H9 (cell line): Measurements from ENCODE around the gene MTO1. TPM values are rescaled to one million over a fixed set of nuclear protein-coding genes. Genes with fewer than 3 reads are reported as not detected.

Experiments
- DNase-seq: peaks from one replicate; pipeline ENCODE4 v3.0.0-alpha.2; 2017
- H2AFZ ChIP-seq: one replicate; pipeline ENCODE4 v1.6.1; 2013; ENCODE audit warnings: mild to moderate bottlenecking, low read length, control low read depth, moderate library complexity
- H2AK5ac ChIP-seq: 2 replicates; pipeline ENCODE4 v1.6.1; 2013; ENCODE audit warnings: low read length, control low read depth, mixed read lengths; ENCODE audit not compliant: insufficient read length
- H2BK120ac ChIP-seq: one replicate; pipeline ENCODE4 v1.6.1; 2013; ENCODE audit warnings: low read depth, mild to moderate bottlenecking, low read length, control low read depth, inconsistent platforms; ENCODE audit not compliant: poor library complexity, severe bottlenecking
- H2BK12ac ChIP-seq: 2 replicates; pipeline ENCODE4 v1.6.1; 2013; ENCODE audit warnings: low read length, control low read depth, mixed read lengths, low read depth; ENCODE audit not compliant: insufficient read length
- H2BK15ac ChIP-seq: 2 replicates; pipeline ENCODE4 v1.6.1; 2013; ENCODE audit warnings: low read depth, low read length, control low read depth
- H2BK20ac ChIP-seq: one replicate; pipeline ENCODE4 v1.6.1; 2013; ENCODE audit warnings: low read depth, mild to moderate bottlenecking, low read length, control low read depth, inconsistent platforms; ENCODE audit not compliant: poor library complexity, severe bottlenecking
- H2BK5ac ChIP-seq: 2 replicates; pipeline ENCODE4 v1.6.1; 2013; ENCODE audit warnings: low read length, control low read depth, mixed read lengths; ENCODE audit not compliant: insufficient read length
- H3K14ac ChIP-seq: 2 replicates; pipeline ENCODE4 v1.6.1; 2013; ENCODE audit warnings: low read length, control low read depth; ENCODE audit not compliant: insufficient read depth
- H3K18ac ChIP-seq: 2 replicates; pipeline ENCODE4 v1.6.1; 2013; ENCODE audit warnings: low read depth, mild to moderate bottlenecking, mixed read lengths, low read length, control low read depth; ENCODE audit not compliant: insufficient read length
- H3K23ac ChIP-seq: 2 replicates; pipeline ENCODE4 v1.6.1; 2013; ENCODE audit warnings: low read length, control low read depth, mixed read lengths, low read depth; ENCODE audit not compliant: insufficient read length
- H3K23me2 ChIP-seq: 2 replicates; pipeline ENCODE4 v1.6.1; 2013; ENCODE audit warnings: low read depth, mild to moderate bottlenecking, mixed read lengths, low read length, control low read depth; ENCODE audit not compliant: insufficient read length, poor library complexity, severe bottlenecking
- H3K27ac ChIP-seq: 2 replicates; pipeline ENCODE4 v1.5.1; 2013; ENCODE audit warnings: low read length, control low read depth, mixed read lengths, low read depth; ENCODE audit not compliant: insufficient read length
- H3K27me3 ChIP-seq: 2 replicates; pipeline ENCODE4 v1.6.1; 2013; ENCODE audit warnings: low read length, control low read depth, inconsistent platforms; ENCODE audit not compliant: insufficient read depth
- H3K4ac ChIP-seq: 2 replicates; pipeline ENCODE4 v1.6.1; 2013; ENCODE audit warnings: low read depth, mild to moderate bottlenecking, control low read depth, inconsistent platforms, low read length, moderate library complexity
- H3K4me1 ChIP-seq: 2 replicates; pipeline ENCODE4 v1.6.1; 2013; ENCODE audit warnings: low read length, control low read depth, inconsistent platforms; ENCODE audit not compliant: insufficient read depth
- H3K4me2 ChIP-seq: 2 replicates; pipeline ENCODE4 v1.6.1; 2013; ENCODE audit warnings: low read length, control low read depth, mixed read lengths; ENCODE audit not compliant: insufficient read length, insufficient read depth
- H3K56ac ChIP-seq: 2 replicates; pipeline ENCODE4 v1.6.1; 2013; ENCODE audit warnings: low read depth, mild to moderate bottlenecking, mixed read lengths, low read length, control low read depth; ENCODE audit not compliant: insufficient read length
- H3K79me1 ChIP-seq: 2 replicates; pipeline ENCODE4 v1.6.1; 2013; ENCODE audit warnings: low read depth, mild to moderate bottlenecking, moderate library complexity, low read length, control low read depth, inconsistent platforms; ENCODE audit not compliant: insufficient read depth, poor library complexity, severe bottlenecking
- H3K79me2 ChIP-seq: 2 replicates; pipeline ENCODE4 v1.6.1; 2013; ENCODE audit warnings: low read length, control low read depth, inconsistent platforms; ENCODE audit not compliant: insufficient read depth
- H3K9ac ChIP-seq: 2 replicates; pipeline ENCODE4 v1.6.1; 2013; ENCODE audit warnings: low read length, control low read depth, mixed read lengths; ENCODE audit not compliant: insufficient read length; ENCODE audit errors: extremely low read depth
- H3K9me3 ChIP-seq: one replicate; pipeline ENCODE4 v1.6.1; 2013; ENCODE audit warnings: low read depth, low read length, inconsistent platforms; ENCODE audit not compliant: control insufficient read depth
- H3T11ph ChIP-seq: one replicate; pipeline ENCODE4 v1.6.1; 2013; ENCODE audit warnings: mild to moderate bottlenecking, low read length, control low read depth, inconsistent platforms
- H4K20me1 ChIP-seq: one replicate; pipeline ENCODE4 v1.6.1; 2013; ENCODE audit not compliant: control insufficient read depth, insufficient read length, insufficient read depth
- H4K5ac ChIP-seq: 2 replicates; pipeline ENCODE4 v1.6.1; 2013; ENCODE audit warnings: low read depth, mild to moderate bottlenecking, mixed read lengths, low read length, control low read depth; ENCODE audit not compliant: insufficient read length
- H4K8ac ChIP-seq: replicated peaks from 2 replicates; pipeline ENCODE4 v1.6.1; 2013; ENCODE audit warnings: low read length, control low read depth, mixed read lengths, low read depth; ENCODE audit not compliant: insufficient read length
- H4K91ac ChIP-seq: 2 replicates; pipeline ENCODE4 v1.6.1; 2013; ENCODE audit warnings: low read depth, mild to moderate bottlenecking, moderate library complexity, mixed read lengths, low read length, control low read depth; ENCODE audit not compliant: insufficient read length
- H3K27ac Mint-ChIP-seq, 3 experiments: 2 replicates in 2 of 3; 3 replicates in 1 of 3; pipeline ENCODE4 v1.8.0; 2020 to 2021; ENCODE audit warnings: mixed read lengths in 3 of 3, mild to moderate bottlenecking in 1 of 3, moderate library complexity in 1 of 3
- H3K27me3 Mint-ChIP-seq: 2 replicates; pipeline ENCODE4 v1.8.0; 2021; ENCODE audit warnings: low read depth, mild to moderate bottlenecking, moderate library complexity, mixed read lengths
- H3K36me3 Mint-ChIP-seq, 3 experiments: 2 replicates in 2 of 3; 3 replicates in 1 of 3; pipeline ENCODE4 v1.8.0; 2020 to 2021; ENCODE audit warnings: low read depth in 3 of 3, mixed read lengths in 3 of 3; ENCODE audit not compliant: insufficient read depth in 1 of 3
- H3K4me1 Mint-ChIP-seq, 2 experiments: 2 replicates each; pipeline ENCODE4 v1.8.0; 2020; ENCODE audit warnings: mixed read lengths in 2 of 2
- H3K4me3 Mint-ChIP-seq, 2 experiments: 2 replicates in 1 of 2; 3 replicates in 1 of 2; pipeline ENCODE4 v1.8.0; 2020 to 2021; ENCODE audit warnings: mild to moderate bottlenecking in 2 of 2, mixed read lengths in 2 of 2, moderate library complexity in 1 of 2
- H3K9me3 Mint-ChIP-seq, 2 experiments: 2 replicates in 1 of 2; 3 replicates in 1 of 2; pipeline ENCODE4 v1.8.0; 2020; ENCODE audit warnings: mild to moderate bottlenecking in 2 of 2, mixed read lengths in 2 of 2, moderate library complexity in 1 of 2
- CTCF ChIP-seq: fragments of 200-600 bp; sonication (generic); conservative IDR thresholded peaks from 3 replicates; pipeline ENCODE4 v1.8.0; 2021; ENCODE audit warnings: antibody characterized with exemption, mild to moderate bottlenecking
- WGBS: extraction: QIAGEN DNeasy Blood & Tissue Kit; methylation state at CpG from one replicate; pipeline ENCODE4 v1.1.7; 2013; ENCODE audit warnings: missing lambda C conversion rate, low lambda C conversion rate, mixed read lengths; ENCODE audit not compliant: insufficient read length; ENCODE audit errors: extremely low coverage; 5-methylcytosine and 5-hydroxymethylcytosine counted together
- total RNA-seq: library from RNA; stranded (reverse); gene quantifications from 2 replicates; pipeline ENCODE4 v1.2.1, GENCODE V29; 2021

The MTO1 gene
- total RNA-seq, 1 experiment from 2014 or later: 27.8 TPM

- Histone ChIP-seq H2BK5ac (no peak overlapping the region), H3K27me3 (no peaks in the 10 kb centered on the region), H3K9me3 (no peaks in the 10 kb centered on the region), H4K5ac (no peak overlapping the region), H4K20me1 (no peaks in the 10 kb centered on the region), H2BK120ac (no peak overlapping the region), H3K79me2 (no peaks in the 10 kb centered on the region), H3K56ac (no peak overlapping the region), H3K23ac (no peak overlapping the region), H2AK5ac (no peak overlapping the region), H3K27ac (no peak overlapping the region), H4K8ac (no peak overlapping the region), H3K4me2 (no peak overlapping the region), H3K79me1 (no peaks in the 10 kb centered on the region), H2AFZ (no peak overlapping the region), H3K4ac (no peak overlapping the region), H3K18ac (no peak overlapping the region), H4K91ac (no peak overlapping the region), H2BK12ac (no peak overlapping the region), H3T11ph (no peak overlapping the region), H3K4me1 (no peaks in the 10 kb centered on the region), H3K14ac (no peak overlapping the region), H3K23me2 (no peaks in the 10 kb centered on the region), H2BK20ac (no peak overlapping the region), H2BK15ac (no peak overlapping the region), H3K9ac (no peak overlapping the region)
- H3K36me3 Mint-ChIP-seq: peaks cover 46 to 87% (median 65%) of the 10 kb centered on the region in 3 experiments
- H3K27me3 Mint-ChIP-seq: no peaks in the 10 kb centered on the region
- peaks cover 0 to 2% of the 10 kb centered on the region in 2 experiments; a peak in 2 of 5 replicates for H3K9me3 Mint-ChIP-seq
- 0 out of 7 replicates have a peak overlapping the region, but pooled peaks of 2 of the 3 experiments have one; percentile 22 to 34 for H3K27ac Mint-ChIP-seq
- TF ChIP-seq CTCF: no peak
- no peak overlapping the region for H3K4me3 Mint-ChIP-seq
- WGBS: no CpG with 5 or more reads among the region's 2 CpGs
- DNase-seq: no peak
- H3K4me1 Mint-ChIP-seq: no peaks in the 10 kb centered on the region
These were observed 22.9 kb downstream of the MTO1 start for GRCh38 chr6:73484438-73484837.
